GM12878 (cell line): ENCODE measurements around the gene HDAC7. TPM values are rescaled to one million over a fixed set of nuclear protein-coding genes. Genes with fewer than 3 reads are reported as not detected.

Source experiments
- ATAC-seq: fragments of 200-7000 bp; cut with Tn5 transposase; 3 replicates; pipeline ENCODE4 v1.9.1; 2020; ENCODE audit warnings: mild to moderate bottlenecking, moderate library complexity
- BruUV-seq: library from RNA; stranded (reverse); fragments of 400-500 nt; replicated peaks from 2 replicates; lab custom pipeline; 2021; lab: Mats Ljungman, UMichigan
- CTCF ChIA-PET: fragments of 300-600 bp; sonication (Branson Sonifier 250); formaldehyde crosslinking; extraction: SDS; loops from one replicate; lab custom pipeline; 2021; ENCODE audit warnings: inconsistent platforms; lab: Yijun Ruan, JAX
- POLR2A ChIA-PET: fragments of 350-600 bp; formaldehyde crosslinking; extraction: SDS; loops from one replicate; lab custom pipeline; 2021; ENCODE audit warnings: inconsistent platforms; lab: Charles Lee
- RAD21 ChIA-PET: fragments of 300-600 bp; sonication (Branson Sonifier 250); formaldehyde crosslinking; loops from one replicate; lab custom pipeline; 2023; ENCODE audit warnings: antibody characterized with exemption; ENCODE audit not compliant: unreplicated experiment; lab: Charles Lee
- SMC1A ChIA-PET: fragments of 300-600 bp; sonication (Branson Sonifier 250); formaldehyde crosslinking; loops from one replicate; lab custom pipeline; 2023; ENCODE audit not compliant: unreplicated experiment, uncharacterized antibody; lab: Charles Lee
- DNase-seq: peaks from one replicate; pipeline ENCODE4 v3.0.0-alpha.2; 2011; ENCODE audit warnings: low read depth, low spot score
- FAIRE-seq: peaks from 3 replicates; lab custom pipeline; 2011; peaks lifted over from hg19 to GRCh38; lab: Jason Lieb, UNC
- H2AFZ ChIP-seq: 2 replicates; pipeline ENCODE4 v1.6.0; 2011; ENCODE audit warnings: low read depth, low read length, control low read depth; ENCODE audit not compliant: control insufficient read depth
- H3K27ac ChIP-seq: 2 replicates; pipeline ENCODE4 v1.5.1; 2011; ENCODE audit warnings: control low read depth; ENCODE audit not compliant: control insufficient read depth, insufficient read depth
- H3K27me3 ChIP-seq, 2 experiments: replicated peaks in 1 of 2; 2 replicates each; pipeline versions ENCODE4 v1.6.0 to v1.6.1; 2011; ENCODE audit warnings: low read length in 1 of 2; ENCODE audit not compliant: control insufficient read depth in 2 of 2, insufficient read depth in 2 of 2
- H3K36me3 ChIP-seq, 2 experiments: 2 replicates each; pipeline ENCODE4 v1.5.1; 2011; ENCODE audit warnings: low read length in 1 of 2; ENCODE audit not compliant: control insufficient read depth in 2 of 2, insufficient read depth in 2 of 2
- H3K4me1 ChIP-seq: 2 replicates; pipeline ENCODE4 v1.6.1; 2011; ENCODE audit warnings: mild to moderate bottlenecking, low read length, moderate library complexity, mixed read lengths; ENCODE audit not compliant: control insufficient read depth, insufficient read depth
- H3K4me2 ChIP-seq: 2 replicates; pipeline ENCODE4 v1.6.0; 2011; ENCODE audit warnings: control low read depth; ENCODE audit not compliant: control insufficient read depth, insufficient read depth
- H3K4me3 ChIP-seq: fragments of 200-600 bp; sonication (generic); 2 replicates; pipeline ENCODE4 v1.5.1; 2016
- H3K79me2 ChIP-seq: 2 replicates; pipeline ENCODE4 v1.6.0; 2011; ENCODE audit warnings: low read length; ENCODE audit not compliant: control insufficient read depth, insufficient read depth
- H3K9ac ChIP-seq: 2 replicates; pipeline ENCODE4 v1.8.0; 2011; ENCODE audit warnings: low read length, control low read depth, mixed read lengths; ENCODE audit not compliant: control insufficient read depth, insufficient read depth
- H3K9me3 ChIP-seq: replicated peaks from 3 replicates; pipeline ENCODE4 v1.5.1; 2011; ENCODE audit warnings: mild to moderate bottlenecking, low read length; ENCODE audit not compliant: control insufficient read depth, insufficient read depth
- H4K20me1 ChIP-seq: 2 replicates; pipeline ENCODE4 v1.6.0; 2011; ENCODE audit not compliant: control insufficient read depth, insufficient read depth
- EZH2 ChIP-seq: IDR thresholded peaks from 2 replicates; pipeline ENCODE4 v1.6.1; 2012; ENCODE audit warnings: low read depth, mild to moderate bottlenecking, control low read depth, inconsistent platforms, low read length, borderline replicate concordance; ENCODE audit not compliant: control insufficient read depth
- HCFC1 ChIP-seq: fragments of 150-350 bp; IDR thresholded peaks from 2 replicates; pipeline ENCODE4 v1.6.1; 2014; ENCODE audit warnings: low read length
- NFYA ChIP-seq: IDR thresholded peaks from 2 replicates; pipeline ENCODE4 v1.6.1; 2011; ENCODE audit warnings: low read depth, mild to moderate bottlenecking, low read length, improper control_type of control experiment, borderline replicate concordance
- NFYB ChIP-seq: IDR thresholded peaks from 2 replicates; pipeline ENCODE4 v1.6.1; 2011; ENCODE audit warnings: low read depth, mild to moderate bottlenecking, low read length, improper control_type of control experiment, moderate library complexity; ENCODE audit not compliant: insufficient read depth
- REST ChIP-seq: IDR thresholded peaks from 2 replicates; pipeline ENCODE4 v1.6.1; 2012; ENCODE audit warnings: mild to moderate bottlenecking, low read depth, low read length
- SREBF1 ChIP-seq: IDR thresholded peaks from 2 replicates; pipeline ENCODE4 v1.6.1; 2012; ENCODE audit warnings: mild to moderate bottlenecking, low read length
- ZNF622 ChIP-seq: fragments of 450-650 bp; IDR thresholded peaks from 2 replicates; pipeline ENCODE4 v1.6.1; 2017; ENCODE audit warnings: mild to moderate bottlenecking, inconsistent platforms
- WGBS: methylation state at CpG from one replicate; pipeline ENCODE4 v1.1.6; 2016; ENCODE audit warnings: low lambda C conversion rate; ENCODE audit not compliant: insufficient replicate concordance, insufficient coverage; ENCODE audit errors: missing lambda C conversion rate; 5-methylcytosine and 5-hydroxymethylcytosine counted together
- in situ Hi-C: fragments of 300-500 bp; cut with MboI; formaldehyde crosslinking; loops from 9 replicates; pipeline ENCODE4 v1.14.3; 2018; ENCODE audit warnings: mixed read lengths
- intact Hi-C: fragments of 100-400 bp; cut with micrococcal nuclease; formaldehyde crosslinking; loops from one replicate; pipeline ENCODE4 v1.14.2; 2022; ENCODE audit not compliant: unreplicated experiment
- polyA plus RNA-seq, 11 experiments: library from polyadenylated mRNA; depleted of rRNA in 4 of 11; unstranded in 6 of 11; stranded (reverse) in 5 of 11; fragments of >200 nt; fragmentation: Nextera tagmentation in 4 of 11; fragmentation: Illumina TruSeq in 1 of 11; extraction: Ambion mirVana in 4 of 11; extraction: Trizol in 1 of 11; gene quantifications; 1 replicate in 1 of 11; 2 replicates in 10 of 11; pipeline versions ENCODE4 v1.2.1 to v1.2.3, GENCODE V29; 2011 to 2016; ENCODE audit warnings: inconsistent platforms in 2 of 11, missing spikeins in 2 of 11, low read depth in 1 of 11
- total RNA-seq, 4 experiments: library from RNA; depleted of rRNA in 3 of 4; stranded (reverse); fragments of >200 nt in 3 of 4; fragmentation: Illumina TruSeq in 1 of 4; extraction: Trizol in 1 of 4; gene quantifications; 2 replicates each; pipeline versions ENCODE4 v1.2.1 to v1.2.3, GENCODE V29; 2013 to 2021
- TF ChIP-seq, protein P1 (sequence below): fragments of 450-650 bp; IDR thresholded peaks from 2 replicates; pipeline ENCODE4 v1.6.1; 2017; ENCODE audit warnings: mild to moderate bottlenecking, moderate library complexity
- TF ChIP-seq, protein P2 (sequence below): fragments of 450-650 bp; IDR thresholded peaks from 2 replicates; pipeline ENCODE4 v1.6.1; 2016; ENCODE audit warnings: mild to moderate bottlenecking

Gene HDAC7
- total and polyA plus RNA-seq, 10 of the 15 experiments (the other 5 are each of a cell fraction or from before 2014, with no cell fraction given), result 0.47 to 18.3 (median 5.4) TPM

GRCh38 chr12:47846294-47846996 lies 26.7 kb upstream of the HDAC7 start (continued):
- TF ChIP-seq, protein P1, sequence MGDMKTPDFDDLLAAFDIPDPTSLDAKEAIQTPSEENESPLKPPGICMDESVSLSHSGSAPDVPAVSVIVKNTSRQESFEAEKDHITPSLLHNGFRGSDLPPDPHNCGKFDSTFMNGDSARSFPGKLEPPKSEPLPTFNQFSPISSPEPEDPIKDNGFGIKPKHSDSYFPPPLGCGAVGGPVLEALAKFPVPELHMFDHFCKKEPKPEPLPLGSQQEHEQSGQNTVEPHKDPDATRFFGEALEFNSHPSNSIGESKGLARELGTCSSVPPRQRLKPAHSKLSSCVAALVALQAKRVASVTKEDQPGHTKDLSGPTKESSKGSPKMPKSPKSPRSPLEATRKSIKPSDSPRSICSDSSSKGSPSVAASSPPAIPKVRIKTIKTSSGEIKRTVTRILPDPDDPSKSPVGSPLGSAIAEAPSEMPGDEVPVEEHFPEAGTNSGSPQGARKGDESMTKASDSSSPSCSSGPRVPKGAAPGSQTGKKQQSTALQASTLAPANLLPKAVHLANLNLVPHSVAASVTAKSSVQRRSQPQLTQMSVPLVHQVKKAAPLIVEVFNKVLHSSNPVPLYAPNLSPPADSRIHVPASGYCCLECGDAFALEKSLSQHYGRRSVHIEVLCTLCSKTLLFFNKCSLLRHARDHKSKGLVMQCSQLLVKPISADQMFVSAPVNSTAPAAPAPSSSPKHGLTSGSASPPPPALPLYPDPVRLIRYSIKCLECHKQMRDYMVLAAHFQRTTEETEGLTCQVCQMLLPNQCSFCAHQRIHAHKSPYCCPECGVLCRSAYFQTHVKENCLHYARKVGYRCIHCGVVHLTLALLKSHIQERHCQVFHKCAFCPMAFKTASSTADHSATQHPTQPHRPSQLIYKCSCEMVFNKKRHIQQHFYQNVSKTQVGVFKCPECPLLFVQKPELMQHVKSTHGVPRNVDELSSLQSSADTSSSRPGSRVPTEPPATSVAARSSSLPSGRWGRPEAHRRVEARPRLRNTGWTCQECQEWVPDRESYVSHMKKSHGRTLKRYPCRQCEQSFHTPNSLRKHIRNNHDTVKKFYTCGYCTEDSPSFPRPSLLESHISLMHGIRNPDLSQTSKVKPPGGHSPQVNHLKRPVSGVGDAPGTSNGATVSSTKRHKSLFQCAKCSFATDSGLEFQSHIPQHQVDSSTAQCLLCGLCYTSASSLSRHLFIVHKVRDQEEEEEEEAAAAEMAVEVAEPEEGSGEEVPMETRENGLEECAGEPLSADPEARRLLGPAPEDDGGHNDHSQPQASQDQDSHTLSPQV, result no peak
- TF ChIP-seq EZH2, result no peak

DNA sequence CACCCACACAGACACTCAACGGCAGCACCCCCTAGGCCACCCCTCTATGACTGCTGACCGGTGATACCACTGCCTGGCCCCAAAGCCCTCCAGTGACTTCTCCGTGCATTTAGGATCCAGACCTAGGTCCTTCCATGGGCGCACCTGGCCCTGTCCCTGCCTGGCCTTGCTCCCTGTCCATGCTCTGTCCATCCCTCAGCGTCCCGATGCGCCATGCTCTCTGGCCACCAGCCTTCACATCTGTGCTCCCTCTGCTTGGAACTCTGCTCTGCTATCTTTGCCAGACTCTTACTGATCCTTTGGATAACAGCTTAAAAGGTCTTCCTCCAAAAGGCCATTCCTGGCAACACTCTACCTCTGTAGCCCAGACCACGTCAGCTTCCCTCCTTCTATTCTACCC lies 25.4 kb upstream of the HDAC7 start:
- H3K79me2 ChIP-seq, result no peaks in the 10 kb centered on the region
- ChIA-PET SMC1A (no interaction called here), CTCF (interaction anchor here (1.2 to 1.6 kb wide), 2 partner anchors 10 to 105 kb away, joined by 3 to 4 read pairs; no protein-coding TSS in a partner anchor), RAD21 (no interaction called here), POLR2A (no interaction called here)
- H3K27me3 ChIP-seq, result no peaks in the 10 kb centered on the region; a peak in 2 of 4 replicates
- FAIRE-seq (no peak), ATAC-seq (no peak), DNase-seq (no peak)
- no peak overlapping the region for H3K27ac ChIP-seq
- no peaks in the 10 kb centered on the region for H3K9me3 ChIP-seq
- in situ Hi-C loops, result no loop called here
- H3K9ac ChIP-seq, result no peak overlapping the region
- no peaks in the 10 kb centered on the region for H4K20me1 ChIP-seq
- H3K4me3 ChIP-seq, result no peak overlapping the region
- H3K4me1 ChIP-seq, result no peaks in the 10 kb centered on the region
- BruUV-seq, result no TSS peak
- 85% methylated on average over 8 of the region's 8 CpGs for WGBS
- intact Hi-C loops, result no loop called here
- no peaks in the 10 kb centered on the region for H3K36me3 ChIP-seq
- TF ChIP-seq SREBF1 (no peak), REST (no peak), NFYA (no peak), ZNF622 (no peak), NFYB (no peak), HCFC1 (no peak)
- TF ChIP-seq, protein P2, sequence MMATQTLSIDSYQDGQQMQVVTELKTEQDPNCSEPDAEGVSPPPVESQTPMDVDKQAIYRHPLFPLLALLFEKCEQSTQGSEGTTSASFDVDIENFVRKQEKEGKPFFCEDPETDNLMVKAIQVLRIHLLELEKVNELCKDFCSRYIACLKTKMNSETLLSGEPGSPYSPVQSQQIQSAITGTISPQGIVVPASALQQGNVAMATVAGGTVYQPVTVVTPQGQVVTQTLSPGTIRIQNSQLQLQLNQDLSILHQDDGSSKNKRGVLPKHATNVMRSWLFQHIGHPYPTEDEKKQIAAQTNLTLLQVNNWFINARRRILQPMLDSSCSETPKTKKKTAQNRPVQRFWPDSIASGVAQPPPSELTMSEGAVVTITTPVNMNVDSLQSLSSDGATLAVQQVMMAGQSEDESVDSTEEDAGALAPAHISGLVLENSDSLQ, result no peak
- no peak overlapping the region for H3K4me2 ChIP-seq
- H2AFZ ChIP-seq, result no peak overlapping the region
